Ectodermal cell (in vitro differentiated cells): ENCODE measurements around the gene SLIT3.

Source experiments
- H3K27ac ChIP-seq: 2 replicates; pipeline ENCODE4 v1.7.0; 2013; ENCODE audit warnings: mild to moderate bottlenecking, low read depth, low read length; ENCODE audit not compliant: insufficient read depth, poor library complexity, severe bottlenecking
- H3K27me3 ChIP-seq: 2 replicates; pipeline ENCODE4 v1.7.0; 2013; ENCODE audit warnings: mild to moderate bottlenecking, low read length; ENCODE audit not compliant: insufficient read depth, control insufficient read depth, poor library complexity, severe bottlenecking
- H3K36me3 ChIP-seq: one replicate; pipeline ENCODE4 v1.7.0; 2013; ENCODE audit warnings: low read length; ENCODE audit not compliant: control insufficient read depth, insufficient read depth
- H3K4me1 ChIP-seq: one replicate; pipeline ENCODE4 v1.7.0; 2013; ENCODE audit warnings: low read length; ENCODE audit not compliant: control insufficient read depth, insufficient read depth
- H3K4me3 ChIP-seq: 2 replicates; pipeline ENCODE4 v1.7.0; 2013; ENCODE audit warnings: low read depth, low read length, control low read depth; ENCODE audit not compliant: insufficient read depth
- H3K9me3 ChIP-seq: 2 replicates; pipeline ENCODE4 v1.7.0; 2013; ENCODE audit warnings: mild to moderate bottlenecking, low read length, moderate library complexity; ENCODE audit not compliant: control insufficient read depth
- WGBS, 2 experiments: methylation state at CpG; one replicate each; pipeline ENCODE4 v1.1.7; 2013; ENCODE audit warnings: missing lambda C conversion rate in 2 of 2; 5-methylcytosine and 5-hydroxymethylcytosine counted together

SLIT3 gene

DNA sequence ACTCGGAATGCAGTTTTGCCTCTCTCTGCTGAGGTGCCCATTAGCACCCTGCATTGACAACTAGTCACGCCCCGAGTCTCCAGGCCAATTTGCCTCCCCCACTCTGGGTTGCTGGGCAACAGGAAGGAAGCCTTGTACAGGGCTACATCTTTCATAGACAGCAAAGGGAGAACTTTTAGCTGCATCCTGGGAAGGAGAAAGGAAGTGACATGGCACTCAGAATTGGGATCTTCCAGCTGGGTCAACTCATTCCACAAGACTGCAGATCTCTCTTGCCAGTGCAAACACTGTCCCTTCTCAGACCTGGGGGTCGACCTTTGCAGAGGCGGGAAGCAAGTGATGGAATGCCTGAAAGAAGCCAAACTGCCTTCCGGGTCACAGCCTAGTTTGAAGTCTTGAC, 282.0 kb downstream of the SLIT3 start:
- Histone ChIP-seq H3K27me3 (no peaks in the 10 kb centered on the region), H3K9me3 (no peaks in the 10 kb centered on the region), H3K4me3 (no peak overlapping the region), H3K36me3 (no peaks in the 10 kb centered on the region), H3K27ac (no peak overlapping the region), H3K4me1 (no peaks in the 10 kb centered on the region)
- WGBS, 2 experiments, result 86 to 92% methylated on average over 6 of the region's 6 CpGs

DNA sequence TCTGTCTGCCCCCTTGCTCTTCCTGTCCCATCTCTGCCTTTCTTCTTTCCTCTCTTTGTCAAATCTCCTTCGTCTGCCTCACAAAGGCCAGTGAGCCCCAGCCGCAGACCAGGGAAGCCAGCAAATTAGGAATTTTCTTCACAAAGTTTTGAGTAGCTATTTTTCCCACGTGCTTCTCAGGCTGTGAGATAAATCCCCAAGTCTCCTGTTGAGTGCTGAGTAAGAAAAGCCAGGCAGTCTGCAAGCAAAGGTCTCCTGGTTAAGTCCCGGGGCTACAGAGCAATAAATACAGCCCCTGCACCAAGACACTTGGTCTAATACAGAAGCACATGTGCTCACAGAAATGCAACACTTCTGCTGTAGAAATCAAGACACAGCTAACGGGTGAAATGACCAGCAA, 284.9 kb downstream of the SLIT3 start:
- Histone ChIP-seq H3K27ac (no peak overlapping the region), H3K4me1 (peaks cover 13% of the 10 kb centered on the region), H3K4me3 (no peak overlapping the region), H3K27me3 (no peaks in the 10 kb centered on the region), H3K9me3 (no peaks in the 10 kb centered on the region), H3K36me3 (no peaks in the 10 kb centered on the region)
- WGBS, 2 experiments, result 53 to 67% methylated on average over 5 of the region's 5 CpGs

DNA sequence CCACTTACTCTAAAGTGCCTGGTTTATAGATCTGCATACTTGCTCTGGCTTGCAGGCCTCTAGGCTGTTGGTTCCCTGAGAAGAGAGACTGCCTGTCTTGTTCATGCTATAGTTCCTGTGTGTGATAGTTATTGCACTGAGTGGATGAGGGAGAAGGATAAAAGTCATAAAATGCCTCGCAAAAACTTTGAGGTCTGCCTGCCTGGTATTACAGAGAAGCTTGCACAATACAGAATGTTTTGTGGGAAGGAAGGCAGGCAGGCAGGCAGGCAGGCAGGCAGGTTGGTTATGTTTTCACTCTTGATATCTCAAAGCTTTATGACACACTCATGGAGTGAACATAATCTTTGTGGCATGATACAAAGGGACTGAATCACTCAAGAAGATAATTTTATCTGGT, 287.1 kb downstream of the SLIT3 start:
- no peak overlapping the region for H3K4me3 ChIP-seq
- 88 to 91% methylated on average over 1 of the region's 1 CpG for WGBS, 2 experiments

DNA sequence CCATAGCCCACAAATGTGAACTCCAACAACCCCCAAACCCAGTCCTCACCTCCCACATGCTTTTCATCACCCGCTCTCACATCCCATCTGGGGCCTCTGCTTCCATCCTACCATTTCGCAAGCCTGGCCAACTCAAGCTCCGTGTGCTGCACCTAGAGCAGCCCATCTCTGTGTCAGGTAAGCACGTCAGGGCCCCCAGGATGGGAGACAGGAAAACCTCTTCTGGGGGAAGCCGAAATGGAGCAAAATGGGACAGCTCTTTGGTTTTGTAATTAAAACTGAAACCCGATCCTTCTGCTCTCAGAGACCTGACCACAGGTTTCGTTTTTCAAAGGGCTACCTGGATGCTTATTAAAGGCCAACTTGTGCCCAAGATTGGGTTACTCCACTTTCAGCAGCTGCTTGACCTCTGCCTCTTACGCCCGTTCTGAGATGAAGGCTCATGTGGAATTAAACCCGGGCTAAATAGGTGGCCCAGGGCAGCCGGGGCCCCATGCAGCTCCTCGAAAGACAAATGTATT, 287.7 kb downstream of the SLIT3 start:
- Histone ChIP-seq H3K27me3 (no peaks in the 10 kb centered on the region), H3K4me1 (peaks cover 13% of the 10 kb centered on the region), H3K4me3 (no peak overlapping the region), H3K27ac (no peak overlapping the region), H3K36me3 (no peaks in the 10 kb centered on the region), H3K9me3 (no peaks in the 10 kb centered on the region)
- 67 to 70% methylated on average over 12 of the region's 12 CpGs for WGBS, 2 experiments

More for the DNA sequence above, 287.1 kb downstream of the SLIT3 start:
- Histone ChIP-seq H3K9me3 (no peaks in the 10 kb centered on the region), H3K27ac (no peak overlapping the region), H3K36me3 (no peaks in the 10 kb centered on the region), H3K4me1 (peaks cover 13% of the 10 kb centered on the region), H3K27me3 (no peaks in the 10 kb centered on the region)

DNA sequence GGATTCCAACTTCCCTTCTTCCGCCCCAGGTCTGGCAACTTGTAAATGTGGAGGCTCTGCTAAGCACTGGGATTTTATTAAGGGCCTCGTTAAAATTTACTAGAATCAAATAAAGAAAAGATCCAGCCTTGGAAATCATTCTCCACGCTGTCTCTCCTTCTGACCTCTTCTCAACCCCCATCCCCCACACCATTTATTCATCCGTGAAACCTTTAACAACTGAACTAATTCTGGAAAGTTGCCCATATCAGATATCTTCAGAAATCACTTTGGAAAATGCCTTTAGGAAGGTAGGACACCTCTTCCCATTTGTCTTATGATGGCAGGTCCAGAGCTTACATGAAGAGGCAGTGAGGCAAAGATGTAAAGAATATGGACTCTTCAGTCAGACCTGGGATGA, 288.5 kb downstream of the SLIT3 start:
- 70% methylated on average over 4 of the region's 4 CpGs for WGBS, 2 experiments
- Histone ChIP-seq H3K4me3 (no peak overlapping the region), H3K9me3 (no peaks in the 10 kb centered on the region), H3K27me3 (no peaks in the 10 kb centered on the region), H3K27ac (no peak overlapping the region), H3K4me1 (peaks cover 13% of the 10 kb centered on the region), H3K36me3 (no peaks in the 10 kb centered on the region)

DNA sequence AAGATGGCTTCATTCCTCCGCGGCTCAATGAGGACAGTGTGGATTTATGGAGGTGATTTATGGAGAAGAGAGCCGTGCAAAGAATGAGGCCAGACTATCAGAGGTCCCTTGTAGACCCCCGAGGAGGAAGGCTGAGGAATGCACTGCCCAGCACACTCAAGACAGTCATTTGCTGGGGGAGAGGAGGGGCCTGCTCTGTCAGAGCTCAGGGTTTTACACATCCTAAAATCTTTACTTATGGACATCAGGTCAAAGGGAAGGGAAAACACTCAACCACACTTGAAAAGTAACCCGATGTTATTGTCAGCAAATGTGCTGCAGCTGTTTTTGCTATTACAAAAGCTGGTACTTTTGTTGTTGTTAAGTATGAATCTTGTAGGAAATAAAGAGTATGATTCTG, 289.5 kb downstream of the SLIT3 start:
- 92% methylated on average over 5 of the region's 5 CpGs for WGBS, 2 experiments
- Histone ChIP-seq H3K9me3 (no peaks in the 10 kb centered on the region), H3K4me3 (no peak overlapping the region), H3K4me1 (peaks cover 13% of the 10 kb centered on the region), H3K36me3 (no peaks in the 10 kb centered on the region), H3K27me3 (no peaks in the 10 kb centered on the region), H3K27ac (no peak overlapping the region)

DNA sequence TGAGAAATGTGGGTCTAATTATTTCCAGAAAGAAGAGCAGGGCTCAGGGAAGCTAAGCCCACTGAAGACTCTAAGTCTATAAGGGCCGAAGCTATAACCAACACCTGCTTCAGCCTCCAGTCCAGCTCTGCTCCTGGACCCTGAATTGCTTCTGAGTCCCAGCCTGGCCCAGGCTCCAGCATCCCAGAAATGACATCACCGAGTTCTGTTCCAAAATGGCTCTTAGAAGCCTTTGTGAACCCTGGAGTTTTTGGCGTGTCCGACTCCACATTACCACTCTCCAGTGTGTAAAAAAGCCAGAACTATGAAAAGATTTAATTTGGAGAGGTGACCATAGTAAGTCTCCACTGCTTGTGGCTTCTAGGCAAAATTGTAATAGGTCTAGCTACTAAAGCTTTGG, 289.9 kb downstream of the SLIT3 start:
- 93 to 97% methylated on average over 4 of the region's 4 CpGs for WGBS, 2 experiments
- Histone ChIP-seq H3K4me3 (no peak overlapping the region), H3K4me1 (peaks cover 13% of the 10 kb centered on the region), H3K27me3 (no peaks in the 10 kb centered on the region), H3K36me3 (no peaks in the 10 kb centered on the region), H3K9me3 (no peaks in the 10 kb centered on the region), H3K27ac (no peak overlapping the region)

DNA sequence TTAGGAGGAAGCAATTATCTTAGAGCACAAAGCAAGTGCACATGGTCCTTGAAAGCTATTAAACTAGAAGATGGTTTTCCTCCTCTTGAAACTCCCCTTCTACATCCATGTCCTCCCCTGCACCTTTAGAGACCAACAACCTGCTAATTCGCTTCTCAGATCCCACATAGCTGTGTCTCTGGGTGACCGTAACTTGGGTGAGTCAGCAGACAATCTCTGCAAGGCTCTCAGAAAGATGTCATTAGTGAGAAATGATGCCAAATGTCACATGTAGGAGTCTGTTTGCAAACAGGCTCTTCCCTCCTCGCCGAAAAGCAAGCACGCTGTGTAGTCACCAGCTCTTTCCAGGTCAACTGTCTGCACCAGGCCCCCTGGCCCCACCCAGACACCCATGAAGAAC, 291.8 kb downstream of the SLIT3 start:
- Histone ChIP-seq H3K4me3 (no peak overlapping the region), H3K36me3 (no peaks in the 10 kb centered on the region)
- whole genome bisulfite sequencing, 2 experiments, result 95% methylated on average over 5 of the region's 5 CpGs

DNA sequence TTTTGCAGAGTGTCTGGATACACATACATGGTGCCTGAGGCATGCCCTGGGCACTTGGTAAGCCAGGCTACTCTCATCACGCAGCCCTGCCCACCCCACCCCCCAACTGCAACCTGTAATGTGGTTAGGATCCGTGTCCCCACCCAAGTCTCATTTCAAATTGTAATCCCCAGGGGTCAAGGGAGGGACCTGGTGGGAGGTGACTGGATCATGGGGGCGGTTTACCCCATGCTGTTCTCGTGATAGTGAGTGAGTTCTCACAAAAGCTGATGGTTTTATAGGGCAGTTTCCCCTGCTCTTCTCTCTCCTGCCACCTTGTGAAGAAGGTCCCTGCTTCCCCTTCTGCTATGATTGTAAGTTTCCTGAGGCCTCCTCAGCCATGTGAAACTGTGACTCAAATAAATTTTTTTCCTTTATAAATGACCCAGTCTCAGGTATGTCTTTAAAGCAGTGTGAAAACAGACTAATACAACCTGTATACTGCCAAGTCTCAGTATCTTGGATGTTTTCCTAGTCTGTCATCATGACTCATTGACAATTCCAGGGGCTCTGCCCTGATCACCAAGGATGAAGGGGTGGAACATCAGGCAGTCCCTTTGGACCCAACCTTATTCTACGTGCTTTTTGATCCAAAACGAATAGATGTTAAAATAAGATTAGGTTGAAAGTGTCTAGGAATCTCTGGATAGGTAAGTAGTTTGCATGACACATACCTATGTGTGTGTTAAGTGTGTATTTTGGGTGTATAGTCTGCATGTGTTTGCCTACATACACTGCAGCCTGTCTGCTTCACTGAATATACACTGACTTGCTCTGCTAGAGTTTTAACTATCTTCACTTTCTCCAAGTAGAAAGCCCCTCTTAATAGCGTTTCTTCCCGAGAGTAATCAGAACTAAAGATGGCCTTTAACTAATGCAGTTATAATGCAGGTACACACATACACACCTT, 293.8 kb downstream of the SLIT3 start:
- WGBS, 2 experiments, result 87 to 90% methylated on average over 8 of the region's 8 CpGs
- H3K4me3 ChIP-seq, result no peak overlapping the region
- H3K36me3 ChIP-seq, result no peaks in the 10 kb centered on the region
- H3K27me3 ChIP-seq, result no peaks in the 10 kb centered on the region
- no peak overlapping the region for H3K27ac ChIP-seq
- peaks cover 3% of the 10 kb centered on the region for H3K4me1 ChIP-seq
- no peaks in the 10 kb centered on the region for H3K9me3 ChIP-seq

More for the DNA sequence above, 291.8 kb downstream of the SLIT3 start:
- Histone ChIP-seq H3K27ac (no peak overlapping the region), H3K4me1 (peaks cover 13% of the 10 kb centered on the region), H3K27me3 (no peaks in the 10 kb centered on the region), H3K9me3 (no peaks in the 10 kb centered on the region)

DNA sequence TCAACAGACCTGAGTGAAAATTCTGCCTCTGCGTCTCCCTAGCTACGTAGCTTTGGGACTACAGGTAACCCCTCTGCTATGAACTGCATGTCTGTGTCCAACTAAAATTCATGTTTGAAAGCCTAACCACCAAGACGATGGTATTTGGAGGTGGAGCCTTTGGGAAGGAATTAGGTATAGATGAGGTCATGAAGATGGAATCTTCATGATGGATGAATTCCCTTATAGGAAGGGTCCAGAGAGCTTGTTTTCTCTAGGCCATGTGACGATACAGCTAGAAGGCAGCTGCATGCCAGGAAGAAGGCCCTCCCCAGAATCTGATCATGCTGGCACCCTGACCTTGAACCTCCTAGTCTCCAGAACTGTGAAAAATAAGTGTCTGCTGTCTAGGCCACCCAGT, 296.4 kb downstream of the SLIT3 start:
- Histone ChIP-seq H3K27me3 (no peaks in the 10 kb centered on the region), H3K27ac (no peak overlapping the region), H3K9me3 (no peaks in the 10 kb centered on the region), H3K36me3 (no peaks in the 10 kb centered on the region), H3K4me3 (no peak overlapping the region), H3K4me1 (peaks cover 3% of the 10 kb centered on the region)
- 92% methylated on average over 4 of the region's 4 CpGs for WGBS, 2 experiments
